Fibroblast of the aortic adventitia (primary cell): ENCODE measurements around the gene C15orf40. TPM values are rescaled to one million over a fixed set of nuclear protein-coding genes. Genes with fewer than 3 reads are reported as not detected.
"Not testable (repeated sequence)": the region's sequence is repeated elsewhere in the genome, so short reads cannot be mapped to it uniquely, and the experiment has no call there.

Experiments
- DNase-seq: peaks from one replicate; pipeline ENCODE4 v3.0.0-alpha.2; 2010; ENCODE audit warnings: low read depth
- H3K4me3 ChIP-seq: 2 replicates; pipeline ENCODE4 v1.5.1; 2011; ENCODE audit warnings: low read depth, mild to moderate bottlenecking, control low read depth, low read length, moderate library complexity
- total RNA-seq: library from RNA; depleted of rRNA; stranded (reverse); fragments of >200 nt; gene quantifications from 2 replicates; pipeline ENCODE4 v1.2.3, GENCODE V29; 2012; ENCODE audit warnings: low replicate concordance
- TF ChIP-seq, protein P1 (sequence below): IDR thresholded peaks from 2 replicates; pipeline ENCODE4 v1.5.1; 2011; ENCODE audit warnings: mild to moderate bottlenecking, low read length, control low read depth, inconsistent platforms; ENCODE audit not compliant: insufficient read depth

The C15orf40 gene
- total RNA-seq, 1 donor = 15.8 TPM

- no peak overlapping the region for H3K4me3 ChIP-seq
- TF ChIP-seq, protein P1, sequence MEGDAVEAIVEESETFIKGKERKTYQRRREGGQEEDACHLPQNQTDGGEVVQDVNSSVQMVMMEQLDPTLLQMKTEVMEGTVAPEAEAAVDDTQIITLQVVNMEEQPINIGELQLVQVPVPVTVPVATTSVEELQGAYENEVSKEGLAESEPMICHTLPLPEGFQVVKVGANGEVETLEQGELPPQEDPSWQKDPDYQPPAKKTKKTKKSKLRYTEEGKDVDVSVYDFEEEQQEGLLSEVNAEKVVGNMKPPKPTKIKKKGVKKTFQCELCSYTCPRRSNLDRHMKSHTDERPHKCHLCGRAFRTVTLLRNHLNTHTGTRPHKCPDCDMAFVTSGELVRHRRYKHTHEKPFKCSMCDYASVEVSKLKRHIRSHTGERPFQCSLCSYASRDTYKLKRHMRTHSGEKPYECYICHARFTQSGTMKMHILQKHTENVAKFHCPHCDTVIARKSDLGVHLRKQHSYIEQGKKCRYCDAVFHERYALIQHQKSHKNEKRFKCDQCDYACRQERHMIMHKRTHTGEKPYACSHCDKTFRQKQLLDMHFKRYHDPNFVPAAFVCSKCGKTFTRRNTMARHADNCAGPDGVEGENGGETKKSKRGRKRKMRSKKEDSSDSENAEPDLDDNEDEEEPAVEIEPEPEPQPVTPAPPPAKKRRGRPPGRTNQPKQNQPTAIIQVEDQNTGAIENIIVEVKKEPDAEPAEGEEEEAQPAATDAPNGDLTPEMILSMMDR = no peak
- DNase-seq = no peak
Measured at GRCh38 chr15:83039206-83039605, 27.8 kb upstream of the C15orf40 start.

DNA sequence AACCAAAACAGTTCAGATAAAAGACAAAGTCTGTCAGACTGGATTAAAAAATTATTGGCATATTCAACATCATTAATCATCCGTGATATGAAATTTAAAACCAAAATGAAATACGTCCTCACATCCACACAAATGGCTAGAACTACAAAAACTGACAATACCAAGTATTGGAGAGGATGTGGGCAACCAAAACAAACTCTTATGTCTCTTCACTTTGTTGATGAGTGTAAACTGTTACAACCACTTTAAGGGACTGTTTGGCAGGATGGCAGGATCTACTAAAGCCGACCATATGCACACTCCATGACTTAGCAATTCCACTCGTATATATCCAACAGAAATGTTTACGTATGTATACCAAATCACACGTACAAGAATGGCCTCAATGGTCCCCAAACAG lies 24.8 kb upstream of the C15orf40 start:
- no peak overlapping the region for H3K4me3 ChIP-seq
- TF ChIP-seq, protein P1 = no peak
- DNase-seq = no peak

- not testable (repeated sequence) for H3K4me3 ChIP-seq, DNase-seq
Measured at GRCh38 chr15:83031234-83031633, 19.8 kb upstream of the C15orf40 start.

GRCh38 chr15:83030021-83030420 lies 18.6 kb upstream of the C15orf40 start:
- DNase-seq = no peak
- TF ChIP-seq, protein P1 = no peak

GRCh38 chr15:83018436-83018835 lies 7.0 kb upstream of the C15orf40 start:
- no peak for DNase-seq
- TF ChIP-seq, protein P1 = no peak
- no peak overlapping the region for H3K4me3 ChIP-seq

More at GRCh38 chr15:83030021-83030420, 18.6 kb upstream of the C15orf40 start:
- H3K4me3 ChIP-seq = no peak overlapping the region

- no peak overlapping the region for H3K4me3 ChIP-seq
- TF ChIP-seq, protein P1 = no peak
- no peak for DNase-seq
Measured at GRCh38 chr15:83016906-83017305, 5.5 kb upstream of the C15orf40 start.

- TF ChIP-seq, protein P1 = no peak
- DNase-seq = no peak
- H3K4me3 ChIP-seq = no peak overlapping the region
Measured at GRCh38 chr15:83015361-83015760, 3.9 kb upstream of the C15orf40 start.
